ENCODE data around the gene TRIM10.

The TRIM10 gene

GRCh38 chr6:30102970-30103871 lies 57.8 kb downstream of the TRIM10 start (continued):
- peak; percentile 37; the same call in 1 of the 2 replicates for TF ChIP-seq REST (tag by site-specific recombination; IDR thresholded peaks at IDR 0.05)
- no peak for TF ChIP-seq ZNF521 (tag by site-specific recombination; IDR thresholded peaks at IDR 0.05)
- TF ChIP-seq ZNF26 (tag by site-specific recombination; IDR thresholded peaks at IDR 0.05): no peak
- no peak for TF ChIP-seq ZNF394 (tag by site-specific recombination; IDR thresholded peaks at IDR 0.05; ENCODE audit: borderline replicate concordance)
- no peak for TF ChIP-seq ZNF146 (tag by site-specific recombination; IDR thresholded peaks at IDR 0.05)
- TF ChIP-seq ZNF121 (tag by site-specific recombination; IDR thresholded peaks at IDR 0.05): no peak
- TF ChIP-seq GLIS1 (tag by site-specific recombination; IDR thresholded peaks at IDR 0.05): 0 out of 2 replicates have a peak, but pooled peaks have one; percentile 9
- TF ChIP-seq ZNF350 (tag by site-specific recombination; IDR thresholded peaks at IDR 0.05): no peak
- TF ChIP-seq SP2 (tag by site-specific recombination; IDR thresholded peaks at IDR 0.05): 0 out of 2 replicates have a peak, but pooled peaks have one; percentile 24
- TF ChIP-seq ZNF707 (tag by site-specific recombination; IDR thresholded peaks at IDR 0.05): no peak
- peak; percentile 46 for TF ChIP-seq EGR2 (tag by site-specific recombination; IDR thresholded peaks at IDR 0.05; ENCODE audit: low read depth)
- TF ChIP-seq ZNF610 (tag by site-specific recombination; IDR thresholded peaks at IDR 0.05; ENCODE audit: borderline replicate concordance): 0 out of 2 replicates have a peak, but pooled peaks have one; percentile 53
- no peak for TF ChIP-seq ZNF513 (tag by site-specific recombination; IDR thresholded peaks at IDR 0.05)
- no peak for TF ChIP-seq PBX3 (CRISPR knock-in tag; IDR thresholded peaks at IDR 0.05)
- TF ChIP-seq SP7 (tag by site-specific recombination; IDR thresholded peaks at IDR 0.05): peak; percentile 50; the same call in 1 of the 2 replicates
- peak; percentile 58 for TF ChIP-seq ZSCAN30 (tag by site-specific recombination; IDR thresholded peaks at IDR 0.05)
- peak; percentile 96 for TF ChIP-seq CTCF (tag by site-specific recombination; IDR thresholded peaks at IDR 0.05)
- no peak for TF ChIP-seq ZNF426 (tag by site-specific recombination; IDR thresholded peaks at IDR 0.05)
- no peak for TF ChIP-seq MZF1 (tag by site-specific recombination; IDR thresholded peaks at IDR 0.05; ENCODE audit: borderline replicate concordance)
- TF ChIP-seq ZNF10 (tag by site-specific recombination; IDR thresholded peaks at IDR 0.05): no peak
- peak; percentile 56 for TF ChIP-seq ZXDB (tag by site-specific recombination; IDR thresholded peaks at IDR 0.05)
- no peak for TF ChIP-seq HOXC10 (CRISPR knock-in tag; IDR thresholded peaks at IDR 0.05)
- TF ChIP-seq ZNF701 (tag by site-specific recombination; IDR thresholded peaks at IDR 0.05): no peak
- TF ChIP-seq HOXD13 (CRISPR knock-in tag; IDR thresholded peaks at IDR 0.05; ENCODE audit: borderline replicate concordance): no peak
- no peak for TF ChIP-seq ZNF274 (IDR thresholded peaks at IDR 0.05; ENCODE audit: low read length)
- TF ChIP-seq ZNF274 (tag by site-specific recombination; IDR thresholded peaks at IDR 0.05; ENCODE audit: borderline replicate concordance): no peak
- TF ChIP-seq ELK4 (IDR thresholded peaks at IDR 0.05; ENCODE audit: borderline replicate concordance, low read depth, low read length): no peak
- TF ChIP-seq ZBTB21 (tag by site-specific recombination; IDR thresholded peaks at IDR 0.05): no peak
- no peak for TF ChIP-seq ZNF239 (tag by site-specific recombination; IDR thresholded peaks at IDR 0.05)
